H1 (cell line): ENCODE measurements around the gene FAM151A. TPM values are rescaled to one million over a fixed set of nuclear protein-coding genes. Genes with fewer than 3 reads are reported as not detected.

Experiments
- CTCF ChIA-PET: fragments of 300-600 bp; sonication (Branson Sonifier 250); formaldehyde crosslinking; loops from one replicate; lab custom pipeline; 2021; ENCODE audit not compliant: partially characterized antibody; lab: Charles Lee
- POLR2A ChIA-PET: fragments of 300-600 bp; sonication (Branson Sonifier 250); formaldehyde crosslinking; loops from one replicate; lab custom pipeline; 2021; ENCODE audit warnings: inconsistent platforms; ENCODE audit not compliant: partially characterized antibody; lab: Charles Lee
- DNase-seq, 2 experiments: peaks; one replicate each; pipeline versions ENCODE4 v3.0.0 to v3.0.0-alpha.2; 2010 to 2022; ENCODE audit warnings: low spot score in 2 of 2, low read depth in 1 of 2, mixed read lengths in 1 of 2
- FAIRE-seq: peaks from 2 replicates; lab custom pipeline; 2011; peaks lifted over from hg19 to GRCh38; lab: Jason Lieb, UNC
- H2AFZ ChIP-seq: 2 replicates; pipeline ENCODE4 v1.8.1; 2012; ENCODE audit warnings: low read length, inconsistent platforms
- H2AK5ac ChIP-seq: 2 replicates; pipeline ENCODE4 v1.6.1; 2013; ENCODE audit warnings: low read depth, low read length
- H2BK120ac ChIP-seq: replicated peaks from 2 replicates; pipeline ENCODE3; 2013; ENCODE audit warnings: low read depth, low read length, inconsistent platforms
- H2BK12ac ChIP-seq: 2 replicates; pipeline ENCODE4 v1.6.1; 2013; ENCODE audit warnings: low read depth, low read length
- H2BK15ac ChIP-seq: 2 replicates; pipeline ENCODE4 v1.6.1; 2013; ENCODE audit warnings: low read length
- H2BK20ac ChIP-seq: 2 replicates; pipeline ENCODE4 v1.6.1; 2013; ENCODE audit warnings: low read length
- H2BK5ac ChIP-seq: 2 replicates; pipeline ENCODE4 v1.6.1; 2013; ENCODE audit warnings: low read depth, low read length
- H3K14ac ChIP-seq: 2 replicates; pipeline ENCODE4 v1.6.1; 2013; ENCODE audit warnings: inconsistent platforms; ENCODE audit not compliant: insufficient read length
- H3K18ac ChIP-seq: 2 replicates; pipeline ENCODE4 v1.6.1; 2013; ENCODE audit warnings: low read length; ENCODE audit errors: extremely low read depth
- H3K23ac ChIP-seq: 2 replicates; pipeline ENCODE4 v1.6.1; 2013; ENCODE audit warnings: inconsistent platforms; ENCODE audit not compliant: insufficient read length
- H3K23me2 ChIP-seq: 2 replicates; pipeline ENCODE4 v1.6.1; 2013; ENCODE audit warnings: low read depth, low read length
- H3K27ac ChIP-seq: 2 replicates; pipeline ENCODE4 v1.6.1; 2011; ENCODE audit warnings: low read depth, low read length, inconsistent platforms
- H3K27me3 ChIP-seq, 4 experiments: replicated peaks in 1 of 4; 1 replicate in 1 of 4; 2 replicates in 3 of 4; pipeline versions ENCODE4 v1.6.1 to v1.8.1; 2011 to 2013; ENCODE audit warnings: low read length in 3 of 4, mild to moderate bottlenecking in 3 of 4, inconsistent platforms in 2 of 4, mixed read lengths in 2 of 4, moderate library complexity in 1 of 4; ENCODE audit not compliant: control insufficient read depth in 3 of 4, insufficient read depth in 3 of 4; ENCODE audit errors: extremely low read depth in 1 of 4
- H3K36me3 ChIP-seq, 4 experiments: 2 replicates each; pipeline versions ENCODE4 v1.6.1 to v1.8.1; 2011 to 2013; ENCODE audit warnings: mild to moderate bottlenecking in 4 of 4, low read length in 3 of 4, moderate library complexity in 2 of 4, control low read depth in 1 of 4, inconsistent platforms in 1 of 4; ENCODE audit not compliant: insufficient read depth in 4 of 4, control insufficient read depth in 2 of 4
- H3K4ac ChIP-seq: replicated peaks from 2 replicates; pipeline ENCODE3; 2013; ENCODE audit warnings: low read length, low read depth, mixed read lengths, inconsistent platforms; ENCODE audit not compliant: insufficient read length
- H3K4me1 ChIP-seq, 4 experiments: replicated peaks in 1 of 4; 1 replicate in 1 of 4; 2 replicates in 3 of 4; pipeline versions ENCODE4 v1.6.1 to v1.8.1; 2011 to 2013; ENCODE audit warnings: low read length in 3 of 4, inconsistent platforms in 2 of 4, mixed read lengths in 1 of 4; ENCODE audit not compliant: insufficient read depth in 4 of 4, control insufficient read depth in 3 of 4
- H3K4me2 ChIP-seq, 2 experiments: 2 replicates each; pipeline versions ENCODE4 v1.6.1 to v1.8.1; 2011 to 2013; ENCODE audit warnings: low read depth in 2 of 2, low read length in 2 of 2, control low read depth in 1 of 2, inconsistent platforms in 1 of 2, mild to moderate bottlenecking in 1 of 2; ENCODE audit not compliant: insufficient read depth in 1 of 2
- H3K4me3 ChIP-seq, 4 experiments: fragments of 200-600, 300-600 bp in 1 of 4; sonication (generic), shearing (Covaris generic), sonication (Bioruptor Twin) in 1 of 4; 2 replicates each; pipeline versions ENCODE4 v1.5.1 to v1.8.1; 2011 to 2016; ENCODE audit warnings: low read length in 4 of 4, low read depth in 3 of 4, control low read depth in 2 of 4, inconsistent platforms in 2 of 4, mild to moderate bottlenecking in 2 of 4, mixed read lengths in 1 of 4, moderate library complexity in 1 of 4; ENCODE audit not compliant: insufficient read depth in 2 of 4; ENCODE audit errors: extremely low read depth in 1 of 4
- H3K56ac ChIP-seq: replicated peaks from 2 replicates; pipeline ENCODE3; 2013; ENCODE audit warnings: low read depth, mild to moderate bottlenecking, mixed read lengths, low read length, inconsistent platforms; ENCODE audit not compliant: insufficient read length
- H3K79me1 ChIP-seq: 2 replicates; pipeline ENCODE4 v1.6.1; 2013; ENCODE audit warnings: low read depth, low read length, control low read depth
- H3K79me2 ChIP-seq, 2 experiments: 2 replicates each; pipeline versions ENCODE4 v1.6.1 to v1.8.1; 2012 to 2013; ENCODE audit warnings: low read length in 2 of 2, mild to moderate bottlenecking in 2 of 2, inconsistent platforms in 1 of 2; ENCODE audit not compliant: insufficient read depth in 2 of 2, control insufficient read depth in 1 of 2
- H3K9ac ChIP-seq, 4 experiments: replicated peaks in 1 of 4; 1 replicate in 1 of 4; 2 replicates in 3 of 4; pipeline versions ENCODE4 v1.6.1 to v1.8.1; 2011 to 2013; ENCODE audit warnings: low read depth in 3 of 4, low read length in 3 of 4, control low read depth in 2 of 4, mild to moderate bottlenecking in 2 of 4, moderate library complexity in 2 of 4, inconsistent platforms in 1 of 4; ENCODE audit errors: extremely low read depth in 1 of 4
- H3K9me3 ChIP-seq, 2 experiments: 2 replicates each; pipeline versions ENCODE4 v1.6.1 to v1.8.1; 2012 to 2013; ENCODE audit warnings: mild to moderate bottlenecking in 2 of 2, moderate library complexity in 2 of 2, control low read depth in 1 of 2, inconsistent platforms in 1 of 2, low read depth in 1 of 2, low read length in 1 of 2, mixed read lengths in 1 of 2; ENCODE audit not compliant: insufficient read depth in 2 of 2
- H4K20me1 ChIP-seq, 2 experiments: replicated peaks in 1 of 2; 2 replicates each; pipeline versions ENCODE3 to v1.8.1; 2011 to 2013; ENCODE audit warnings: inconsistent platforms in 2 of 2, low read length in 2 of 2, mild to moderate bottlenecking in 1 of 2; ENCODE audit not compliant: insufficient read depth in 2 of 2, control insufficient read depth in 1 of 2
- H4K5ac ChIP-seq: 2 replicates; pipeline ENCODE4 v1.6.1; 2013; ENCODE audit warnings: low read length, low read depth, mixed read lengths, inconsistent platforms; ENCODE audit not compliant: insufficient read length
- H4K8ac ChIP-seq: 2 replicates; pipeline ENCODE4 v1.8.0; 2013; ENCODE audit warnings: mild to moderate bottlenecking, moderate library complexity, low read length, inconsistent platforms; ENCODE audit not compliant: insufficient read depth; ENCODE audit errors: extremely low read depth
- H4K91ac ChIP-seq: replicated peaks from 2 replicates; pipeline ENCODE3; 2013; ENCODE audit warnings: low read length, mixed read lengths, inconsistent platforms; ENCODE audit not compliant: insufficient read length
- GABPA ChIP-seq: IDR thresholded peaks from 2 replicates; pipeline ENCODE4 v1.6.1; 2011; ENCODE audit warnings: mild to moderate bottlenecking, low read length, moderate library complexity, borderline replicate concordance; ENCODE audit not compliant: insufficient read depth
- TCF12 ChIP-seq: IDR thresholded peaks from 2 replicates; pipeline ENCODE4 v1.6.1; 2011; ENCODE audit warnings: low read depth, mild to moderate bottlenecking, low read length
- WGBS, 2 experiments: shearing (Covaris generic) in 1 of 2; methylation state at CpG; one replicate each; pipeline versions ENCODE4 v1.1.6 to v1.1.7; 2013 to 2015; ENCODE audit warnings: low lambda C conversion rate in 2 of 2, mixed read lengths in 2 of 2, inconsistent platforms in 1 of 2, low coverage in 1 of 2, missing lambda C conversion rate in 1 of 2; ENCODE audit not compliant: insufficient replicate concordance in 2 of 2, insufficient coverage in 1 of 2, insufficient read length in 1 of 2; ENCODE audit errors: extremely low coverage in 1 of 2, missing lambda C conversion rate in 1 of 2; 5-methylcytosine and 5-hydroxymethylcytosine counted together
- polyA plus RNA-seq, 7 experiments: library from polyadenylated mRNA; depleted of rRNA in 3 of 7; stranded (reverse) in 5 of 7; unstranded in 2 of 7; fragments of >200 nt in 5 of 7; fragments of 200-250 nt in 2 of 7; gene quantifications; 1 replicate in 5 of 7; 2 replicates in 1 of 7; 4 replicates in 1 of 7; pipeline versions ENCODE4 v1.2.1 to v1.2.3, GENCODE V29; 2011 to 2013; ENCODE audit warnings: missing spikeins in 2 of 7, mixed read lengths in 2 of 7
- total RNA-seq: library from RNA; stranded (reverse); fragmentation: NEBNext Ultra II Directional; extraction: Animal tissue kit (Norgen Biotek cat#: 25700); gene quantifications from 2 replicates; pipeline ENCODE4 v1.2.1, GENCODE V29; 2021

Gene FAM151A
- total and polyA plus RNA-seq, 2 of the 8 experiments (the other 6 are each of a cell fraction or from before 2014, with no cell fraction given): not detected

DNA sequence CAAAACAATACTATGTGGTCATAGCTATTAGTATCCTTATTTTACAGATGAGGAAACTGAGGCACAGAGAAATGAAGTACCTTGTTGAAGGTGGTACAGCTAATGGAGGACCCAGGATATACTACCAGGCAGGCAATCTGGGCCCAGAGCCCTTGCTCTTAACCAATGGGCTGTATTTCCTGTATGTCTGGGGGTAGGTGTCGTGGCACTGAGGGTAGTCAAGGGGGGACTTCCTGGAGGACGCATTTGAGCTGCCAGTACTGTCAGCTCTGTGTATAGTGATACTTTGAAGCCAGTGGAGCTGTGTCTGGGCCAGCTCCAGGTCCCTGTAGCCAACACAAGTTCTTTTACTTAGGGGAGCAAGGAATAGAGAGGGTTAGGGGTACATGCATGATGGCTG lies 34.9 kb downstream of the FAM151A start:
- Histone ChIP-seq H3K4ac (no peak overlapping the region), H2AFZ (no peak overlapping the region), H3K56ac (no peak overlapping the region), H4K20me1 (no peaks in the 10 kb centered on the region), H3K9ac (no peak overlapping the region), H2BK20ac (no peak overlapping the region), H3K4me2 (no peak overlapping the region), H2BK12ac (no peak overlapping the region), H2AK5ac (no peak overlapping the region), H4K91ac (no peak overlapping the region), H3K23me2 (no peaks in the 10 kb centered on the region), H3K14ac (no peak overlapping the region), H3K36me3 (no peaks in the 10 kb centered on the region), H3K4me3 (no peak overlapping the region), H3K27me3 (no peaks in the 10 kb centered on the region), H2BK5ac (no peak overlapping the region), H4K5ac (no peak overlapping the region), H3K79me2 (no peaks in the 10 kb centered on the region), H3K79me1 (no peaks in the 10 kb centered on the region), H3K18ac (no peak overlapping the region), H4K8ac (no peak overlapping the region), H3K9me3 (no peaks in the 10 kb centered on the region), H3K23ac (no peak overlapping the region), H2BK120ac (no peak overlapping the region), H2BK15ac (peak overlapping the region; percentile 61; the same call in 1 of the 2 replicates), H3K27ac (no peak overlapping the region), H3K4me1 (peaks cover under 1 to 5% (median 2%) of the 10 kb centered on the region in 4 experiments)
- WGBS, 2 experiments: 77% methylated on average over 2 of the region's 2 CpGs; no CpG with 5 or more reads in 1 of the 2 experiments
- TF ChIP-seq GABPA (no peak), TCF12 (no peak)
- no peak for FAIRE-seq
- CTCF ChIA-PET: interaction anchor here (1.2 kb wide), 2 partner anchors 14 to 30 kb away, joined by 3 read pairs; no protein-coding TSS in a partner anchor
- POLR2A ChIA-PET: interaction anchor here (4.7 kb wide), 1 partner anchor 8 kb away, joined by 17 read pairs; no protein-coding TSS in a partner anchor
- DNase-seq: no peak
